Adrenal gland (tissue), 5 donors: ENCODE results near the gene SYT14.

Experiments
- POLR2A ChIP-seq, 2 donors: fragments of 450-650 bp; IDR thresholded peaks; one replicate each; pipeline ENCODE4 v1.6.1; 2017; ENCODE audit warnings: antibody characterized with exemption in 2 of 2, mild to moderate bottlenecking in 2 of 2, moderate library complexity in 1 of 2
- TF ChIP-seq, protein P1 (sequence below), 6 experiments: fragments of 450-650 bp in 4 of 6; fragments of 200-600 bp in 2 of 6; sonication (generic) in 1 of 6; IDR thresholded peaks; 1 replicate in 5 of 6; 2 replicates in 1 of 6; pipeline versions ENCODE4 v1.5.1 to v1.8.0; 2016 to 2021; ENCODE audit warnings: antibody characterized with exemption in 6 of 6, mild to moderate bottlenecking in 2 of 6, moderate library complexity in 1 of 6
- donor health status: DM: no; HTN: no; CAD: no.

DNA sequence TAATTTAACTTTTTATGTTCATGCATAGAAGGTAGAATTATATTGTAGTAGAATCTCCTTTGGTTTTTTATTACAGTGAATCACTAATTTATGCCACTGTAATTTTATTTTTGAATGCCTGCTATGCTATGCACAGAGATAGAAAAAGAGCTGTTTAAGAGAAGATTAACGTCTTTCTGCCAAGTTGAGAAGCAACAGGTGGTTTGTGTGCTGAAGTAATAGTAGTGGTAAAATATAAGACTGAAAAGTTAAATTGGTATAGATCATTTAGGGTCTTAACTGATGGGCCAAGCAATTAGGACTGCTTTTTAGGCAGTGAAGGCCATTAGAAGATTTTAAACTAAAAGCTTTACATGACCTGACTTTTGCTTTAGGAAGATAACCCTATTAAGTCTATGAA is 115.1 kb downstream of the SYT14 start:
- TF ChIP-seq, protein P1, sequence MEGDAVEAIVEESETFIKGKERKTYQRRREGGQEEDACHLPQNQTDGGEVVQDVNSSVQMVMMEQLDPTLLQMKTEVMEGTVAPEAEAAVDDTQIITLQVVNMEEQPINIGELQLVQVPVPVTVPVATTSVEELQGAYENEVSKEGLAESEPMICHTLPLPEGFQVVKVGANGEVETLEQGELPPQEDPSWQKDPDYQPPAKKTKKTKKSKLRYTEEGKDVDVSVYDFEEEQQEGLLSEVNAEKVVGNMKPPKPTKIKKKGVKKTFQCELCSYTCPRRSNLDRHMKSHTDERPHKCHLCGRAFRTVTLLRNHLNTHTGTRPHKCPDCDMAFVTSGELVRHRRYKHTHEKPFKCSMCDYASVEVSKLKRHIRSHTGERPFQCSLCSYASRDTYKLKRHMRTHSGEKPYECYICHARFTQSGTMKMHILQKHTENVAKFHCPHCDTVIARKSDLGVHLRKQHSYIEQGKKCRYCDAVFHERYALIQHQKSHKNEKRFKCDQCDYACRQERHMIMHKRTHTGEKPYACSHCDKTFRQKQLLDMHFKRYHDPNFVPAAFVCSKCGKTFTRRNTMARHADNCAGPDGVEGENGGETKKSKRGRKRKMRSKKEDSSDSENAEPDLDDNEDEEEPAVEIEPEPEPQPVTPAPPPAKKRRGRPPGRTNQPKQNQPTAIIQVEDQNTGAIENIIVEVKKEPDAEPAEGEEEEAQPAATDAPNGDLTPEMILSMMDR (IDR thresholded peaks at IDR 0.05), result no peak
- TF ChIP-seq POLR2A (IDR thresholded peaks at IDR 0.05), result no peak
